Measurements from ENCODE around the gene FRA10AC1. TPM values are rescaled to one million over a fixed set of nuclear protein-coding genes. Genes with fewer than 3 reads are reported as not detected.

FRA10AC1 gene
- total RNA-seq, 1 experiment from 2014 or later, result 12.4 TPM

- no peaks in the 10 kb centered on the region; a peak in 1 of 5 replicates for H3K9me3 Mint-ChIP-seq
- H4K8ac ChIP-seq (replicated peaks; ENCODE audit: insufficient read length, low read depth, low read length), result no peak overlapping the region
- H3K18ac ChIP-seq (ENCODE audit: insufficient read length, low read depth, low read length), result no peak overlapping the region
- H3K27ac Mint-ChIP-seq, result no peak overlapping the region
- H3K14ac ChIP-seq (ENCODE audit: insufficient read depth, low read length), result no peak overlapping the region
- no peaks in the 10 kb centered on the region for H3K79me2 ChIP-seq (ENCODE audit: insufficient read depth, low read length)
- H3K36me3 Mint-ChIP-seq (ENCODE audit: insufficient read depth in 1 of 3, low read depth in 3 of 3), result no peaks in the 10 kb centered on the region
- H4K91ac ChIP-seq (ENCODE audit: insufficient read length, low read depth, low read length), result no peak overlapping the region
- DNase-seq, result no peak
- no peak overlapping the region for H2AFZ ChIP-seq (ENCODE audit: low read length)
- H3K56ac ChIP-seq (ENCODE audit: insufficient read length, low read depth, low read length), result no peak overlapping the region
- no peak overlapping the region for H2BK12ac ChIP-seq (ENCODE audit: insufficient read length, low read depth, low read length)
- H2BK120ac ChIP-seq (ENCODE audit: low read depth, low read length, poor library complexity, severe bottlenecking), result no peak overlapping the region
- H3K4me2 ChIP-seq (ENCODE audit: insufficient read depth, insufficient read length, low read length), result no peak overlapping the region
- no peak overlapping the region for H2BK20ac ChIP-seq (ENCODE audit: low read depth, low read length, poor library complexity, severe bottlenecking)
- no peak overlapping the region for H4K5ac ChIP-seq (ENCODE audit: insufficient read length, low read depth, low read length)
- H3K4me1 ChIP-seq (ENCODE audit: insufficient read depth, low read length), result no peaks in the 10 kb centered on the region
- no peak for TF ChIP-seq CTCF (conservative IDR thresholded peaks at IDR 0.05)
- H3K23ac ChIP-seq (ENCODE audit: insufficient read length, low read depth, low read length), result no peak overlapping the region
- H3K27me3 Mint-ChIP-seq (ENCODE audit: low read depth), result no peaks in the 10 kb centered on the region
- WGBS (ENCODE audit: extremely low coverage, insufficient read length, low lambda C conversion rate), result no CpG with 5 or more reads among the region's 3 CpGs
- peaks cover 6 to 8% of the 10 kb centered on the region in 2 experiments; a peak in 2 of 4 replicates for H3K4me1 Mint-ChIP-seq
- no peaks in the 10 kb centered on the region for H4K20me1 ChIP-seq (ENCODE audit: control insufficient read depth, insufficient read depth, insufficient read length)
- H2BK15ac ChIP-seq (ENCODE audit: low read depth, low read length), result no peak overlapping the region
- no peak overlapping the region for H3K9ac ChIP-seq (ENCODE audit: extremely low read depth, insufficient read length, low read length)
- H3K23me2 ChIP-seq (ENCODE audit: insufficient read length, low read depth, low read length, poor library complexity, severe bottlenecking), result no peaks in the 10 kb centered on the region
- no peak overlapping the region for H2AK5ac ChIP-seq (ENCODE audit: insufficient read length, low read length)
- no peaks in the 10 kb centered on the region for H3K27me3 ChIP-seq (ENCODE audit: insufficient read depth, low read length)
- H3K27ac ChIP-seq (ENCODE audit: insufficient read length, low read depth, low read length), result no peak overlapping the region
- H3K79me1 ChIP-seq (ENCODE audit: insufficient read depth, low read depth, low read length, poor library complexity, severe bottlenecking), result no peaks in the 10 kb centered on the region
- H2BK5ac ChIP-seq (ENCODE audit: insufficient read length, low read length), result no peak overlapping the region
- H3K4me3 Mint-ChIP-seq, result no peak overlapping the region
- no peak overlapping the region for H3K4ac ChIP-seq (ENCODE audit: low read depth, low read length)
- no peak overlapping the region for H3T11ph ChIP-seq (ENCODE audit: low read length)
- no peaks in the 10 kb centered on the region for H3K9me3 ChIP-seq (ENCODE audit: control insufficient read depth, low read depth, low read length)
Measured at GRCh38 chr10:93711891-93712290, 9.5 kb upstream of the FRA10AC1 start.
